Liver (tissue), 9 donors: ENCODE measurements around the gene RER1. TPM values are rescaled to one million over a fixed set of nuclear protein-coding genes. Genes with fewer than 3 reads are reported as not detected.

Experiments
- DNase-seq: peaks from one replicate; pipeline ENCODE4 v3.0.0-alpha.2; 2017; ENCODE audit warnings: low spot score
- H3K27ac ChIP-seq, 2 donors: one replicate each; pipeline ENCODE4 v1.7.0; 2013; ENCODE audit warnings: inconsistent platforms in 2 of 2, low read length in 2 of 2, control low read depth in 1 of 2, low read depth in 1 of 2, mild to moderate bottlenecking in 1 of 2
- H3K27me3 ChIP-seq, 4 donors: one replicate each; pipeline versions ENCODE4 v1.6.1 to v1.7.0; 2013; ENCODE audit warnings: low read length in 3 of 4, inconsistent platforms in 1 of 4, mild to moderate bottlenecking in 1 of 4, moderate library complexity in 1 of 4; ENCODE audit not compliant: control insufficient read depth in 4 of 4, insufficient read depth in 4 of 4
- H3K36me3 ChIP-seq, 4 donors: one replicate each; pipeline versions ENCODE4 v1.6.1 to v1.7.0; 2013; ENCODE audit warnings: low read length in 3 of 4, mild to moderate bottlenecking in 3 of 4, low read depth in 1 of 4, moderate library complexity in 1 of 4; ENCODE audit not compliant: control insufficient read depth in 4 of 4, insufficient read depth in 3 of 4
- H3K4me1 ChIP-seq, 4 donors: one replicate each; pipeline versions ENCODE4 v1.6.1 to v1.7.0; 2013; ENCODE audit warnings: low read length in 3 of 4, mild to moderate bottlenecking in 3 of 4, moderate library complexity in 1 of 4; ENCODE audit not compliant: control insufficient read depth in 4 of 4, insufficient read depth in 4 of 4
- H3K4me3 ChIP-seq, 3 donors: one replicate each; pipeline versions ENCODE4 v1.6.1 to v1.7.0; 2013; ENCODE audit warnings: low read length in 3 of 3, control low read depth in 1 of 3, low read depth in 1 of 3, mild to moderate bottlenecking in 1 of 3
- H3K9ac ChIP-seq, 2 donors: one replicate each; pipeline ENCODE4 v1.7.0; 2013; ENCODE audit warnings: low read length in 2 of 2, mild to moderate bottlenecking in 2 of 2, moderate library complexity in 2 of 2, control low read depth in 1 of 2, low read depth in 1 of 2
- H3K9me3 ChIP-seq, 4 donors: one replicate each; pipeline versions ENCODE4 v1.6.1 to v1.7.0; 2013; ENCODE audit warnings: low read length in 3 of 4; ENCODE audit not compliant: control insufficient read depth in 4 of 4
- EGR1 ChIP-seq, 2 donors: IDR thresholded peaks; 2 replicates each; pipeline ENCODE4 v1.6.1; 2016 to 2018; ENCODE audit warnings: antibody characterized with exemption in 2 of 2, low read depth in 2 of 2
- FOXA1 ChIP-seq: IDR thresholded peaks from 2 replicates; pipeline ENCODE4 v1.6.1; 2016; ENCODE audit warnings: antibody characterized with exemption
- GABPA ChIP-seq, 2 donors: IDR thresholded peaks in 1 of 2; conservative IDR thresholded peaks in 1 of 2; 2 replicates each; pipeline ENCODE4 v1.6.1; 2016; ENCODE audit warnings: antibody characterized with exemption in 2 of 2, mild to moderate bottlenecking in 1 of 2, moderate library complexity in 1 of 2
- HNF4A ChIP-seq, 2 donors: conservative IDR thresholded peaks; 2 replicates each; pipeline ENCODE4 v1.6.1; 2016; ENCODE audit warnings: antibody characterized with exemption in 2 of 2, mild to moderate bottlenecking in 2 of 2
- HNF4G ChIP-seq: IDR thresholded peaks from 2 replicates; pipeline ENCODE4 v1.6.1; 2016; ENCODE audit warnings: antibody characterized with exemption
- NR2F2 ChIP-seq: IDR thresholded peaks from 2 replicates; pipeline ENCODE4 v1.6.1; 2016; ENCODE audit warnings: antibody characterized with exemption
- RAD21 ChIP-seq, 2 donors: IDR thresholded peaks; 2 replicates each; pipeline ENCODE4 v1.6.1; 2016; ENCODE audit warnings: antibody characterized with exemption in 2 of 2, mild to moderate bottlenecking in 2 of 2
- RXRA ChIP-seq, 2 donors: IDR thresholded peaks; 2 replicates each; pipeline ENCODE4 v1.6.1; 2017 to 2018; ENCODE audit warnings: antibody characterized with exemption in 2 of 2, mild to moderate bottlenecking in 1 of 2
- SP1 ChIP-seq: IDR thresholded peaks from 2 replicates; pipeline ENCODE4 v1.6.1; 2018; ENCODE audit warnings: antibody characterized with exemption, mild to moderate bottlenecking
- TAF1 ChIP-seq: conservative IDR thresholded peaks from 2 replicates; pipeline ENCODE4 v1.6.1; 2016; ENCODE audit warnings: antibody characterized with exemption, mild to moderate bottlenecking
- YY1 ChIP-seq: IDR thresholded peaks from 2 replicates; pipeline ENCODE4 v1.6.1; 2016; ENCODE audit warnings: antibody characterized with exemption, mild to moderate bottlenecking
- WGBS: extraction: QIAGEN DNeasy Blood & Tissue Kit; methylation state at CpG from one replicate; pipeline ENCODE4 v1.1.7; 2013; 5-methylcytosine and 5-hydroxymethylcytosine counted together
- polyA plus RNA-seq, 2 donors: library from polyadenylated mRNA; stranded (reverse) in 1 of 2; unstranded in 1 of 2; fragments of 200-250 nt in 1 of 2; fragments of >200 nt in 1 of 2; fragmentation: Nextera tagmentation in 1 of 2; extraction: Ambion mirVana in 1 of 2; gene quantifications; one replicate each; pipeline versions ENCODE4 v1.2.1 to v1.2.3, GENCODE V29; 2013 to 2015
- total RNA-seq, 2 donors: library from RNA; depleted of rRNA; stranded (reverse); fragments of >200 nt; gene quantifications; one replicate each; pipeline ENCODE4 v1.2.3, GENCODE V29; 2014
- TF ChIP-seq, protein P1 (sequence below): IDR thresholded peaks from 2 replicates; pipeline ENCODE4 v1.6.1; 2016; ENCODE audit warnings: antibody characterized with exemption
- TF ChIP-seq, protein P2 (sequence below): IDR thresholded peaks from 2 replicates; pipeline ENCODE4 v1.6.1; 2016; ENCODE audit warnings: antibody characterized with exemption
- TF ChIP-seq, protein P3 (sequence below): IDR thresholded peaks from 2 replicates; pipeline ENCODE4 v1.6.1; 2016; ENCODE audit warnings: antibody characterized with exemption
- TF ChIP-seq, protein P4 (sequence below): IDR thresholded peaks from 2 replicates; pipeline ENCODE4 v1.6.1; 2016; ENCODE audit warnings: antibody characterized with exemption, mild to moderate bottlenecking
- TF ChIP-seq, protein P5 (sequence below): fragments of 150-350 bp; IDR thresholded peaks from 2 replicates; pipeline ENCODE4 v1.5.1; 2017; ENCODE audit warnings: improper control_type of control experiment, low read depth, low read length; ENCODE audit not compliant: missing input control
- donor health status: healthy.
- donor health status: healthy.
- donor health status: healthy.
- donor health status: healthy.
- donor health status: healthy.

Gene RER1
- total and polyA plus RNA-seq, 4 donors: 43.5 to 142 (median 89.7) TPM

DNA sequence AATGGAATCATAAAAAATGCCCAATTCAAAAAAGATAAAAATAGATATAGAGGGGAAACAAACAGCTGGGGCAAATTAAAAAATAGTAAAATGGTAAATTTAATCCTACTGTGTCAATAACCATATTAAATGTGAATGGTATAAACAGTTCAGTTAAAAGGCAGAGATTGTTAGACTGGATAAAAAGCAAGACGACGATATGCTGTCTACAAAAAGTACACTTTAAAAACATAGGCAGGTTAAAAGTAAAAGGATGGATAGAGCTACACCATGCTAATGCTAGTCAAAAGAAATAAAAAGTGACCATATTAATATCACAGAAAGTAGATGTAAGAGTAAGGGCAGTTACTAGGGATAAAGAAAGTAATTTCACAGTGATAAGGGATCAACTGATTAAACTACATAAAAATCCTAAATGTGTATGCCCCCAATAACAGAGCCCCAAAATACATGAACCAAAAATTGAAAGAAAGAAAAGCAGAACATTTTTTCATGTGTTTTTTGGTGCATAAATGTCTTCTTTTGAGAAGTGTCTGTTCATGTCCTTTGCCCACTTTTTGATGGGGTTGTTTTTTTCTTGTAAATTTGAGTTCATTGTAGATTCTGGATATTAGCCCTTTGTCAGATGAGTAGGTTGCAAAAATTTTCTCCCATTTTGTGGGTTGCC lies 27.7 kb upstream of the RER1 start:
- H3K27ac ChIP-seq: no peak overlapping the region
- H3K4me1 ChIP-seq: no peaks in the 10 kb centered on the region
- no peak overlapping the region for H3K4me3 ChIP-seq
- 100% methylated on average over 2 of the region's 2 CpGs for WGBS
- H3K9me3 ChIP-seq: peaks cover 0 to 1% (median 0%) of the 10 kb centered on the region in 4 donors
- H3K36me3 ChIP-seq: no peaks in the 10 kb centered on the region
- DNase-seq: no peak
- H3K9ac ChIP-seq: no peak overlapping the region
- TF ChIP-seq, protein P1, sequence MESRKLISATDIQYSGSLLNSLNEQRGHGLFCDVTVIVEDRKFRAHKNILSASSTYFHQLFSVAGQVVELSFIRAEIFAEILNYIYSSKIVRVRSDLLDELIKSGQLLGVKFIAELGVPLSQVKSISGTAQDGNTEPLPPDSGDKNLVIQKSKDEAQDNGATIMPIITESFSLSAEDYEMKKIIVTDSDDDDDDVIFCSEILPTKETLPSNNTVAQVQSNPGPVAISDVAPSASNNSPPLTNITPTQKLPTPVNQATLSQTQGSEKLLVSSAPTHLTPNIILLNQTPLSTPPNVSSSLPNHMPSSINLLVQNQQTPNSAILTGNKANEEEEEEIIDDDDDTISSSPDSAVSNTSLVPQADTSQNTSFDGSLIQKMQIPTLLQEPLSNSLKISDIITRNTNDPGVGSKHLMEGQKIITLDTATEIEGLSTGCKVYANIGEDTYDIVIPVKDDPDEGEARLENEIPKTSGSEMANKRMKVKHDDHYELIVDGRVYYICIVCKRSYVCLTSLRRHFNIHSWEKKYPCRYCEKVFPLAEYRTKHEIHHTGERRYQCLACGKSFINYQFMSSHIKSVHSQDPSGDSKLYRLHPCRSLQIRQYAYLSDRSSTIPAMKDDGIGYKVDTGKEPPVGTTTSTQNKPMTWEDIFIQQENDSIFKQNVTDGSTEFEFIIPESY: no peak
- TF ChIP-seq RAD21 (IDR thresholded peaks at IDR 0.05): no peak
- no peak for TF ChIP-seq EGR1 (IDR thresholded peaks at IDR 0.05; ENCODE audit: low read depth in 2 of 2)
- TF ChIP-seq RXRA (IDR thresholded peaks at IDR 0.05): no peak
- TF ChIP-seq, protein P2, sequence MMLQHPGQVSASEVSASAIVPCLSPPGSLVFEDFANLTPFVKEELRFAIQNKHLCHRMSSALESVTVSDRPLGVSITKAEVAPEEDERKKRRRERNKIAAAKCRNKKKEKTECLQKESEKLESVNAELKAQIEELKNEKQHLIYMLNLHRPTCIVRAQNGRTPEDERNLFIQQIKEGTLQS: no peak
- no peak for TF ChIP-seq SP1
- no peak for TF ChIP-seq YY1
- no peak for TF ChIP-seq TAF1
- TF ChIP-seq, protein P3, sequence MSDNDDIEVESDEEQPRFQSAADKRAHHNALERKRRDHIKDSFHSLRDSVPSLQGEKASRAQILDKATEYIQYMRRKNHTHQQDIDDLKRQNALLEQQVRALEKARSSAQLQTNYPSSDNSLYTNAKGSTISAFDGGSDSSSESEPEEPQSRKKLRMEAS: no peak
- no peak for TF ChIP-seq HNF4A (conservative IDR thresholded peaks at IDR 0.05)
- TF ChIP-seq HNF4G: no peak
- TF ChIP-seq FOXA1: no peak
- TF ChIP-seq NR2F2: no peak
- TF ChIP-seq GABPA (IDR thresholded peaks at IDR 0.05 in 1 of 2, conservative IDR thresholded peaks at IDR 0.05 in 1 of 2): no peak
- TF ChIP-seq, protein P4, sequence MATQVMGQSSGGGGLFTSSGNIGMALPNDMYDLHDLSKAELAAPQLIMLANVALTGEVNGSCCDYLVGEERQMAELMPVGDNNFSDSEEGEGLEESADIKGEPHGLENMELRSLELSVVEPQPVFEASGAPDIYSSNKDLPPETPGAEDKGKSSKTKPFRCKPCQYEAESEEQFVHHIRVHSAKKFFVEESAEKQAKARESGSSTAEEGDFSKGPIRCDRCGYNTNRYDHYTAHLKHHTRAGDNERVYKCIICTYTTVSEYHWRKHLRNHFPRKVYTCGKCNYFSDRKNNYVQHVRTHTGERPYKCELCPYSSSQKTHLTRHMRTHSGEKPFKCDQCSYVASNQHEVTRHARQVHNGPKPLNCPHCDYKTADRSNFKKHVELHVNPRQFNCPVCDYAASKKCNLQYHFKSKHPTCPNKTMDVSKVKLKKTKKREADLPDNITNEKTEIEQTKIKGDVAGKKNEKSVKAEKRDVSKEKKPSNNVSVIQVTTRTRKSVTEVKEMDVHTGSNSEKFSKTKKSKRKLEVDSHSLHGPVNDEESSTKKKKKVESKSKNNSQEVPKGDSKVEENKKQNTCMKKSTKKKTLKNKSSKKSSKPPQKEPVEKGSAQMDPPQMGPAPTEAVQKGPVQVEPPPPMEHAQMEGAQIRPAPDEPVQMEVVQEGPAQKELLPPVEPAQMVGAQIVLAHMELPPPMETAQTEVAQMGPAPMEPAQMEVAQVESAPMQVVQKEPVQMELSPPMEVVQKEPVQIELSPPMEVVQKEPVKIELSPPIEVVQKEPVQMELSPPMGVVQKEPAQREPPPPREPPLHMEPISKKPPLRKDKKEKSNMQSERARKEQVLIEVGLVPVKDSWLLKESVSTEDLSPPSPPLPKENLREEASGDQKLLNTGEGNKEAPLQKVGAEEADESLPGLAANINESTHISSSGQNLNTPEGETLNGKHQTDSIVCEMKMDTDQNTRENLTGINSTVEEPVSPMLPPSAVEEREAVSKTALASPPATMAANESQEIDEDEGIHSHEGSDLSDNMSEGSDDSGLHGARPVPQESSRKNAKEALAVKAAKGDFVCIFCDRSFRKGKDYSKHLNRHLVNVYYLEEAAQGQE: no peak
- TF ChIP-seq, protein P5, sequence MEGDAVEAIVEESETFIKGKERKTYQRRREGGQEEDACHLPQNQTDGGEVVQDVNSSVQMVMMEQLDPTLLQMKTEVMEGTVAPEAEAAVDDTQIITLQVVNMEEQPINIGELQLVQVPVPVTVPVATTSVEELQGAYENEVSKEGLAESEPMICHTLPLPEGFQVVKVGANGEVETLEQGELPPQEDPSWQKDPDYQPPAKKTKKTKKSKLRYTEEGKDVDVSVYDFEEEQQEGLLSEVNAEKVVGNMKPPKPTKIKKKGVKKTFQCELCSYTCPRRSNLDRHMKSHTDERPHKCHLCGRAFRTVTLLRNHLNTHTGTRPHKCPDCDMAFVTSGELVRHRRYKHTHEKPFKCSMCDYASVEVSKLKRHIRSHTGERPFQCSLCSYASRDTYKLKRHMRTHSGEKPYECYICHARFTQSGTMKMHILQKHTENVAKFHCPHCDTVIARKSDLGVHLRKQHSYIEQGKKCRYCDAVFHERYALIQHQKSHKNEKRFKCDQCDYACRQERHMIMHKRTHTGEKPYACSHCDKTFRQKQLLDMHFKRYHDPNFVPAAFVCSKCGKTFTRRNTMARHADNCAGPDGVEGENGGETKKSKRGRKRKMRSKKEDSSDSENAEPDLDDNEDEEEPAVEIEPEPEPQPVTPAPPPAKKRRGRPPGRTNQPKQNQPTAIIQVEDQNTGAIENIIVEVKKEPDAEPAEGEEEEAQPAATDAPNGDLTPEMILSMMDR: no peak
- no peaks in the 10 kb centered on the region for H3K27me3 ChIP-seq
